Activated naive CD8-positive, alpha-beta T cell treated with anti-CD3 and anti-CD28 coated beads, Interleukin-2, amount 50 U/mL, for 24 hours (primary cell): Measurements from ENCODE around the gene JSRP1.

Experiments used
- ATAC-seq: fragments of 150-1000 bp; cut with Tn5 transposase; one replicate; pipeline ENCODE4 v1.10.0; 2021
- DNase-seq: peaks from one replicate; pipeline ENCODE4 v3.0.0; 2021
- H3K27ac Mint-ChIP-seq: one replicate; pipeline ENCODE4 v1.8.0; 2021; ENCODE audit warnings: mild to moderate bottlenecking, mixed read lengths
- H3K27me3 Mint-ChIP-seq: one replicate; pipeline ENCODE4 v1.8.0; 2021; ENCODE audit warnings: mixed read lengths
- H3K36me3 Mint-ChIP-seq: one replicate; pipeline ENCODE4 v1.8.0; 2021; ENCODE audit warnings: low read depth, mixed read lengths
- H3K4me1 Mint-ChIP-seq: one replicate; pipeline ENCODE4 v1.8.0; 2021; ENCODE audit warnings: mixed read lengths
- H3K4me3 Mint-ChIP-seq: one replicate; pipeline ENCODE4 v1.8.0; 2021; ENCODE audit warnings: mild to moderate bottlenecking, moderate library complexity, mixed read lengths
- H3K9me3 Mint-ChIP-seq: one replicate; pipeline ENCODE4 v1.8.0; 2021; ENCODE audit warnings: mixed read lengths

JSRP1 gene

DNA sequence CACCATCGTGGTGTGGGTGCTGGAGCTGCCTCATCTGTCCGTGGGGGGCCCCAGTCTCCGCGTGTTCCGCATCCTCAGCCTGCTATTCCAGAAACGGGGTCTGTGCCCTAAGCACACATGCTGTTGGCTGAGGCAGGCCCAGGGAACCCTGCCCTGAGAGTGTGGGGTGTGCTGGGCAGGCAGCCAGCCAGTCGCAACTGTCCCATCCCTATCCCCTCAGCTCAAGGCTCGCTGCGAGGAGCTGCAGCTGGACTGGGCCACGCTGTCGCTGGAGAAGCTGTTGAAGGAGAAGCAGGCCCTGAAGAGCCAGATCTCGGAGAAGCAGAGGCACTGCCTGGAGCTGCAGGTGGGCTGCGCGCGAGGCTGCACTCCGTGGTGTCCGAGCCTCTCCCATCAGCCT is 42.0 kb downstream of the JSRP1 start:
- Mint-ChIP-seq H3K4me1 (peaks cover 3% of the 10 kb centered on the region), H3K9me3 (no peaks in the 10 kb centered on the region), H3K4me3 (no peak overlapping the region), H3K27me3 (no peaks in the 10 kb centered on the region), H3K27ac (no peak overlapping the region), H3K36me3 (peaks cover 32% of the 10 kb centered on the region)
- DNase-seq (no peak), ATAC-seq (no peak)

DNA sequence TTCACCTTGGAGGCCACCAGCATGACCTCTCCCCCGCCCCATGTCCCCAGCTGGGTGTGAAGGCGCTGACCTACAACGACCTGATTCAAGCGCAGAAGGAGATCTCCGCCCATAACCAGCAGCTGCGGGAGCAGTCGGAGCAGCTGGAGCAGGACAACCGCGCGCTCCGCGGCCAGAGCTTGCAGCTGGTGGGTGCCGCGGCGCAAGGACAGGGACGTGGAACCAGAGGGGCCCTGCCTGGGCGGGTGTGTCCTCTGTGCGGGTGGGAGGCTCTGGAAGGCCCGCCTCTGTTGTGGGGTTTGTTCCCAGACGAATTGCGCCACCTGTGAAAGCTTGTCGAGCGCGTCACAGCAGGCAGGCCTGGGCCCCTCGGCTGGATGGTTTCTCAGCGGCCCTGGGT is 42.4 kb downstream of the JSRP1 start:
- H3K4me1 Mint-ChIP-seq: peaks cover 3% of the 10 kb centered on the region
- no peaks in the 10 kb centered on the region for H3K9me3 Mint-ChIP-seq
- peaks cover 30% of the 10 kb centered on the region for H3K36me3 Mint-ChIP-seq
- no peak overlapping the region for H3K4me3 Mint-ChIP-seq
- H3K27me3 Mint-ChIP-seq: no peaks in the 10 kb centered on the region
- DNase-seq: no peak
- ATAC-seq: no peak
- no peak overlapping the region for H3K27ac Mint-ChIP-seq

DNA sequence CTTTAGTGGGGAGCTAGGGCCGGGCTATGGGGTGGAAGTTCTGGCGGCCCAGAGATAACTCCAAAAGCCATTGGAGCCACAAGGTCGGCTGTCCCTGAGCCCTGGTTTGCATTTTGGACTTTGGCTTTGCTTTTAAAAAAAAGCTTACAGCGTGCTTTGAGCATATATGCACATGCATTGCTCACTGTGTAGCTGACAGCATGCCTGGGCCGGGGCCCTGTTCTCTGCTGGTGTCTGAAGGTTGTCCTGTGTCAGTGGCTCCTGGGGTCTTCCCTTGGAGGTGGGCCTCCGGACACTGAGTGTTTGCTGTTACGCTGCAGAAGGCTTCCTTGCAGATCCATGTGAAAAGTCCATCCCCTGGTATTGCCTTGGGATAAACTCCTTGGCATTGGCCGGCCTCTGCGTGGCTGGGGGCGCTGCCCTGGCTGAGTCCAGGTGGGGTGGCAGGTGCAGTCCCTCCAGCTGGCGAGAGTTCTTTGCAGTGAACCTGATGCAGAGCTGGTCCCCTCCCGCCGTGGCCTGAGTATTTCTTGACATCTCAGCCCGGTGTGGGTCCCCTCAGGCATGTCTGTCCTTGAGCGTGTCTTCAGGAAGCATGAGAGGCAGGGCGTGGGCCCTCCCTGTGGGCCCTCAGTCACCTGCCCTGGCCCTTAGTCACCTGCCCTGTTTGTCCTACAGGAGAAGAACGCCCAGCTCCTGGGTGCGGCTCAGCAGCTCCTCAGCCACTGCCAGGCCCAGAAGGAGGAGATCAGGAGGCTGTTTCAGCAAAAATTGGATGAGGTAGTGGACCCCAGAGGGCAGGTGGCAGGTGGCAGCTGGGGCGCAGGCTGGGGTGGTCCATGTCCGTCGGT is 43.1 kb downstream of the JSRP1 start:
- no peak for DNase-seq
- H3K4me1 Mint-ChIP-seq: peaks cover 3% of the 10 kb centered on the region
- H3K36me3 Mint-ChIP-seq: peaks cover 30% of the 10 kb centered on the region
- H3K27ac Mint-ChIP-seq: no peak overlapping the region
- no peaks in the 10 kb centered on the region for H3K9me3 Mint-ChIP-seq
- ATAC-seq: no peak
- no peak overlapping the region for H3K4me3 Mint-ChIP-seq
- H3K27me3 Mint-ChIP-seq: no peaks in the 10 kb centered on the region

DNA sequence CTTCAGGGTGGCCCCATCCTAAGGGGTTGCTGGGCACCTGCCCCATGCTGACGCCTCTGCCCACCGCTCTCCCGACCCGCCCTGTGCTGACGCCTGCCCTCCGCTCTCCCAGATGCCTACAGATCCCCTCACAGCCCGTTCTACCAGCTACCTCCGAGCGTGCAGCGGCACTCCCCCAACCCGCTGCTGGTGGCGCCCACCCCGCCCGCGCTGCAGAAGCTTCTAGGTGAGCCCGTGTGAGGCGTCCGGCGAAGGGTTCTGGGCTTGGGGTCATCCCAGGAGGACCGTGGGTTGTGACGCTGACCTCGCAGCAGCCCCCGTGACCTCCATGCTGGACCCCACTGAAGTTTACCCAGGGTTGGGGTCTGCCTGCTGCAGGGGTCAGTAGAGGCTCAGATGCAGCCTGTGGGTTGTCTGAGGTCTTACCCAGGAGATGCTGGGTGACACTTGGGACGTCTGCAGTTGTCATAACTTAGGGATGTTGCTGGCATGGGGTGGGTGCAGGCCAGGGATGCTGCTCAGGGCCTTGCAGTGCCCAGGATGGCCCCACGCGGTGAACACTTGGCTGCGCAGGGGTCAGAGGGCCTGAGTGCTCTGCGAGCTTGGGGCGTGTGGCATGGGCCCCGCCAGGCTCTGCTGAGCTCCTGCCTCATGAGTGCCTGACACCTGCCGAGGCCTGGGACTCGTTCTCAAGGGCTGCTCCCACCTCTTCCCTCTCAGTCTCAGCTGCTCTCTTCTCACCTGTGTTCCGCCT is 45.1 kb downstream of the JSRP1 start:
- peaks cover 28% of the 10 kb centered on the region for H3K36me3 Mint-ChIP-seq
- peaks cover 3% of the 10 kb centered on the region for H3K4me1 Mint-ChIP-seq
- DNase-seq (no peak), ATAC-seq (no peak)
- no peak overlapping the region for H3K27ac Mint-ChIP-seq
- no peaks in the 10 kb centered on the region for H3K9me3 Mint-ChIP-seq
- no peaks in the 10 kb centered on the region for H3K27me3 Mint-ChIP-seq
- no peak overlapping the region for H3K4me3 Mint-ChIP-seq

DNA sequence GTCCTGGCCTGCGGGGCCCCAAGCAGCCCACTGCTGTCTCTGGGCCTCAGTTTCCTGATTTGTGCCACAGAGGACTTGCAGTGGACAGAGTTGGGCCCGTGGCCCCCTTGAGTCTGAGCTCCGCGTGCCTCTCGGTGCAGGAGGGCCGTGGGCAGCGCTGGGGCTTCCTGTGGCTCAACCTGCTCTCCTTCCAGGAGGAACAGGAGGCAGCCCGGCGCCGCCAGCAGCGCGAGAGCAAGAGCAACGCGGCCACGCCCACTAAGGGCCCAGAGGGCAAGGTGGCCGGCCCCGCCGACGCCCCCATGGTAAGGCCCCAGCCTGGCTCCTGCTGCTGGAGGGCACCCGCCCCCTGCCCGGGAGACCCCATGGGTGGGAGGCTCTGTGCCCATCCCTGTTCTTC is 46.0 kb downstream of the JSRP1 start:
- Mint-ChIP-seq H3K4me1 (peaks cover 2% of the 10 kb centered on the region), H3K4me3 (no peak overlapping the region), H3K9me3 (no peaks in the 10 kb centered on the region), H3K36me3 (peaks cover 24% of the 10 kb centered on the region), H3K27me3 (no peaks in the 10 kb centered on the region), H3K27ac (no peak overlapping the region)
- no peak for DNase-seq
- ATAC-seq: no peak

DNA sequence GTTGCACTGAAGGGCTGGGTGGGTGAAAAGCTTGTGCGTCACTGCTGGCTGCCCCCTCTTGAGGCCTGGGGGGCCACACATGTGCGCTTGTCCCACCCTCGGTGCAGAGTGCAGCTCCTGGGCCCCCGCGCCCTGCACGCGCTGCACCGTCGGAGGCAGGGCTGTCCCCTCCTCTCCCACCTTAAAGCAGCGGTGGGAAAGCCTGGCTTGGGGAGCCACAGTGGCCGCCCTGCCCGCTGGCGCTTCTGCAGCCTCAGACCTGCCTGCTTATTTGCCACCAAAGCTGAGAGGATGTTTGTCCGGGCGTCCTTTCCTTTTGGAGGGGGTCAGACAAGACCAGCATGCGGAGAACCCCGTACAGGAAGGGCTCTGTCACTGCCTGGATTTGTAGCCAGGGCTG is 46.8 kb downstream of the JSRP1 start:
- no peaks in the 10 kb centered on the region for H3K9me3 Mint-ChIP-seq
- peaks cover 22% of the 10 kb centered on the region for H3K36me3 Mint-ChIP-seq
- H3K27me3 Mint-ChIP-seq: no peaks in the 10 kb centered on the region
- no peak overlapping the region for H3K27ac Mint-ChIP-seq
- ATAC-seq: no peak
- H3K4me3 Mint-ChIP-seq: no peak overlapping the region
- DNase-seq: no peak
- H3K4me1 Mint-ChIP-seq: no peaks in the 10 kb centered on the region

DNA sequence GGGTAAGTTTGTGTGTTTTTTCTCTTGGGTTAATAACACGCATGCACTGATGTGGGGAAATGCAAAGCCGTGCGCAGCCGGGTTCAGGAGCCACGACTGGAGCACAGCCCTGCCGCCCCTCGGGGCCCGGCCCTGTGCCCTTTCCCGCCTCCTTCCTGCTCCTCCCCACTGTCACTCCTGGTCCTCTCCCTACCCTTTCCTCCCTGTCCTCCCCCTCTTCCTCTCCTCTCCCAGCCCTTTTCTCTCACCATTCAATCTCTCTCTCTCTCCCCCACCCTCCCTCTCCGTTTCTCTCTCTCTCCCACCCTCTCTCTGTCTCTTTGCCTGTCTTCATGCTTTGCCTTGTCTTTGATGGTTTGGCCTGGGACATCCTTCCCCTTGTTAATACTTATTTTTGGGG is 47.2 kb downstream of the JSRP1 start:
- Mint-ChIP-seq H3K4me1 (no peaks in the 10 kb centered on the region), H3K9me3 (no peaks in the 10 kb centered on the region), H3K4me3 (no peak overlapping the region), H3K36me3 (peaks cover 23% of the 10 kb centered on the region), H3K27me3 (no peaks in the 10 kb centered on the region), H3K27ac (no peak overlapping the region)
- ATAC-seq (no peak), DNase-seq (no peak)

DNA sequence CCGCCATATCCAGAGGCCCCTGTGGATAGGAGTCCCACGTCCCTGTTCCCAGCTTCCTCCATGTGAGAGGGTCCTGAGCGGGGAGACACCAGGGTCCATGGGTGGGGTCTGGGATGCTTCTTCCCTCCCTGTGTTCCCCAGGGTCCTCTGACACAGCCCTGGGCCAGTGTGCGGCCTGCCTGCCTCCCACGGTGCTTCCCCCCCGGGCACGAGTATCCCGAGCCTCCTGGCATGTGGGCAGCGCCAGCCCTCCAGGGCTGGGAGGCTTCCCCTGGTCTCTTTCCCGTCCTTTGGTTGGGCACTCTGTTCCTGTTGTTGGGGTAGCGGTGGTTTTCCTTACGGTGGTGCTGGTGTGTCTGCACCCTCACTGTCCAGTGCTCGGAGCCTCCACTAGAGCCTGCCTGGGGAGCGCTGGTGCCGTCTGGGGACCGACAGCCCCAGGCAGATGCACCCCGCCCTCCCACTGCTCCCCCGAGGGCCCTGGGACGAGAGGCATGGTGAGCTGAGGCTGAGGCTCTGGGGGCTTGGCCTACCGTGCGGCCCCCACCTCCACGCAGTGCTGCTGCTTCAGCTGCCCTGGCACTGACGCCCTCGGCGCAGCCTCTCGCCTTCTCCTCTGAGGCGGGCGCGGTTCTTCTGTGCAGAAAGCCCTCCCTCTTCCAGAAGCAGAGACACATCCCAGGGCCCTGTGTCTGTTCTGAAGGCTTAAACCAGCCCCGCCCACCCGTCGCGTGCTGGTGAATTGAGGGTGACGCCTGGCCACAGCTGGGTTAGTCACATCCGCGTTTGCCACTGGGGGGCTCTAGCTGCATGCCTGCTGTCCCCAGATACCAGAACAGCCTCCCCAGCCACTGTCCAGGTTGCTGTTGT is 48.0 kb downstream of the JSRP1 start:
- Mint-ChIP-seq H3K9me3 (no peaks in the 10 kb centered on the region), H3K27ac (no peak overlapping the region), H3K36me3 (peaks cover 25% of the 10 kb centered on the region), H3K4me1 (no peaks in the 10 kb centered on the region), H3K27me3 (no peaks in the 10 kb centered on the region), H3K4me3 (no peak overlapping the region)
- DNase-seq (peak; percentile 36), ATAC-seq (peak; percentile 26)

DNA sequence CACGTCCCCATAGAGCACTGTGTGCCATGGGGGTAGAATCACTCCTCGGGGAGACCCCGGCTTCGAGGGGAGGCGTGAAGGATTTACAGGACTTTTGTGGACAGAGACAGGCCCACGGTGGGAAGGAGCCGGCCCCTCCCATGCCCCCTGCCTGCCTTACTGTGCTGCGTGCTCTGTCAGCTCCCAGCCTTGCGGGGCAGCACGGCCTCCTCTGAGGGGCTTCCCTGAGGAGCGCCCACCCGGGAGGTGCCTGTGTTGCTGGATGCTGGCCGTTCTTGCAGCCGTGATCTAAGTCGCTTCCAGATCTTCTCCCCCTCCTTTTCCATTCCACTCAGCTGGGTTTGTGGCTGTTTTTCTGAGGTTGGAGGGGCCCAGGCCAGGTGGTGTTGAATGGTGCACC is 49.2 kb downstream of the JSRP1 start:
- no peak overlapping the region for H3K27ac Mint-ChIP-seq
- H3K9me3 Mint-ChIP-seq: no peaks in the 10 kb centered on the region
- DNase-seq (no peak), ATAC-seq (no peak)
- no peak overlapping the region for H3K4me3 Mint-ChIP-seq
- no peaks in the 10 kb centered on the region for H3K27me3 Mint-ChIP-seq
- H3K36me3 Mint-ChIP-seq: peaks cover 22% of the 10 kb centered on the region
- no peaks in the 10 kb centered on the region for H3K4me1 Mint-ChIP-seq

DNA sequence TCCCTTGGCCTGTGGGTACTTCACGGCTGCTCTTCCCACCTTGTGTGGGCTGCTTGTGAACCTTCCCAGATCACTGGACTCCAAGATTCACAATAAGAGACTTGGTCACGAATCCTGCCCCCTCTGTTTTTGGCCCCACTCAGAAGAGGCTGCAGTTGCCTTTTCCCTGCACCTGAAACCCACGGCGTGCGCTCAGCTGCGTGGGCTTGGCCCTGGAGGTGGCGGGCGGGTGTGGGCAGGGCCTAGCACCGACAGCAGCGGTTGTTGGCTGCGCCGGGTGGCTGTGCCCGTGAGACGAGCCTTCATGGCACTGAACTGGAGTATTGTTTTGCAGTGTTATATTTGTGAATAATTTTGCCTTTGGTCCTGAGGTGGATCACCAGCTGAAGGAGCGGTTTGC is 53.9 kb downstream of the JSRP1 start:
- Mint-ChIP-seq H3K27ac (no peak overlapping the region), H3K36me3 (peaks cover 14% of the 10 kb centered on the region), H3K4me1 (no peaks in the 10 kb centered on the region), H3K4me3 (no peak overlapping the region), H3K27me3 (no peaks in the 10 kb centered on the region), H3K9me3 (no peaks in the 10 kb centered on the region)
- ATAC-seq: no peak
- DNase-seq: no peak
